Measurements from ENCODE around the gene NT5C.
A peak's percentile ranks its signal among the peaks of the same experiment; 100 is the strongest.
"Not testable (repeated sequence)": the region's sequence is repeated elsewhere in the genome, so short reads cannot be mapped to it uniquely, and the experiment has no call there.

Gene NT5C

GRCh38 chr17:75131278-75132017, at the start of gene NT5C:
NT5C (minus strand) TSS chr17:75131742; CDS start chr17:75131707, 35 bp downstream.
- DNase-seq, result peak; percentile 58

GRCh38 chr17:75181110-75181509, 49.6 kb upstream of the NT5C start:
- no peak for DNase-seq

GRCh38 chr17:75178453-75178852, 46.9 kb upstream of the NT5C start:
- no peak for DNase-seq

DNA sequence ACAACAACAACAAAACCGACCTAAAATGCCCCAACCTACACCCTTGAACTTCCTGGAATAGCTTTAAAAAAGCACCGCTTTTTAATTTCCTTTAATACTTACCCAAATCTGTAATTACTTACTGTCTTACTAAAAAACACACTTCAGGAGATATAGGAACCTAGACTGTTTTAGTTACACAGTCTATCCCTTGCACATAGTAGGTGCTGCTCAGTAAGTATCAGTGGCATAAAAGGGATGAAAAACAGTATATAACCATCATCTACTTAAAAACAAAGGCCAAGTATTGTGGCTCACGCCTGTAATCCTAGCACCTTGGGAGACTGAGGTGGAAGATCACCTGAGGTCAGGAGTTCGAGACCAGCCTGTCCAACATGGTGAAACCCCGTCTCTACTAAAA, 45.1 kb upstream of the NT5C start:
- DNase-seq, result no peak

GRCh38 chr17:75174996-75175395, 43.5 kb upstream of the NT5C start:
- no peak for DNase-seq

- no peak for DNase-seq
Measured at GRCh38 chr17:75173526-75173925, 42.0 kb upstream of the NT5C start.

GRCh38 chr17:75168998-75169397, 37.5 kb upstream of the NT5C start:
- DNase-seq, result no peak

DNA sequence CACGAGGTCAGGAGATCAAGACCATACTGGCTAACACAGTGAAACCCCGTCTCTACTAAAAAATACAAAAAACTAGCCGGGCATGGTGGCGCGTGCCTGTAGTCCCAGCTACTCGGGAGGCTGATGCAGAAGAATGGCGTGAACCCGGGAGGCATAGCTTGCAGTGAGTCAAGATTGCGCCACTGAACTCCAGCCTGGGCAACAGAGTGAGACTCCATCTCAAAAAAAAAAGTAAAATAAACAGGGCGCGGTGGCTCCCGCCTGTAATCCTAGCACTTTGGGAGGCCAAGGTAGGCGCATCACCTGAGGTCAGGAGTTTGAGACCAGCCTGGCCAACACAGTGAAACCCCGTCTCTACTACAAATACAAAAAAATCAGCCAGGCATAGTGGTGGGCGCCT, 33.1 kb upstream of the NT5C start:
- not testable (repeated sequence) for DNase-seq

DNA sequence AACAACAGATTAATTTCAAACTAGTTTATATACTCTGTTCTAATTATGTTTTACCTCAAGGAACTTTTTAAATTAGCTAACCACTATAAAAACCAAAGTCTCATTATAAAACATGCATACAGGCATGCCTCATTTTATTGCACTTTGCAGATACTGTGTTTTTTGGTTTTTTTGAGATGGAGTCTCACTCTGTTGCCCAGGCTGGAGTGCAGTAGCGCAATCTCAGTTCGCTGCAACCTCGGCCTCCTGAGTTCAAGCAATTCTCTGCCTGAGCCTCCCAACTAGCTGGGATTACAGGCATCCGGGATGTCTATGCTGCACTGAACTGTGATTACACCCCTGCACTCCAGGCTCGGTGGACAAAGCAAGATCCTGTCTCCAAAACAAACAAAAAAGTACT, 31.5 kb upstream of the NT5C start:
- no peak for DNase-seq

DNA sequence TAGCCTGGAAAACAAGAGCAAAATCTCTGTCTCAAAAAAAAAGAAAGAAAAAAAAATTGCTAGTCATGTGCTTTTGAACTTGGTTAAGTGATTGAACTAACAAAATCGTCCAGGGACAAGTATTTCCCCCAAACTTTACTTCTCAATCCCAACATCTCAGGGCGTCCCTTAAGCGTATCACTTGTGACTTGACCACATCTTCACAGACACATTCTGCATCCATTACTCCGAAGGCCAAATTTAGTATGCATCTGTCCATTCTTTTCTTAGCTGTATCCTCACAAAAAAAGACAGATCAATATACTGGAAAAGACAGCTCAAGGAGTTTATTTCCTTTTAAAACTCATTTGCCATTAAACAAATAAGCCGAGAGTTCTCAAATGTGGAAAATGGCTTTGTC, 28.7 kb upstream of the NT5C start:
- DNase-seq, result no peak

DNA sequence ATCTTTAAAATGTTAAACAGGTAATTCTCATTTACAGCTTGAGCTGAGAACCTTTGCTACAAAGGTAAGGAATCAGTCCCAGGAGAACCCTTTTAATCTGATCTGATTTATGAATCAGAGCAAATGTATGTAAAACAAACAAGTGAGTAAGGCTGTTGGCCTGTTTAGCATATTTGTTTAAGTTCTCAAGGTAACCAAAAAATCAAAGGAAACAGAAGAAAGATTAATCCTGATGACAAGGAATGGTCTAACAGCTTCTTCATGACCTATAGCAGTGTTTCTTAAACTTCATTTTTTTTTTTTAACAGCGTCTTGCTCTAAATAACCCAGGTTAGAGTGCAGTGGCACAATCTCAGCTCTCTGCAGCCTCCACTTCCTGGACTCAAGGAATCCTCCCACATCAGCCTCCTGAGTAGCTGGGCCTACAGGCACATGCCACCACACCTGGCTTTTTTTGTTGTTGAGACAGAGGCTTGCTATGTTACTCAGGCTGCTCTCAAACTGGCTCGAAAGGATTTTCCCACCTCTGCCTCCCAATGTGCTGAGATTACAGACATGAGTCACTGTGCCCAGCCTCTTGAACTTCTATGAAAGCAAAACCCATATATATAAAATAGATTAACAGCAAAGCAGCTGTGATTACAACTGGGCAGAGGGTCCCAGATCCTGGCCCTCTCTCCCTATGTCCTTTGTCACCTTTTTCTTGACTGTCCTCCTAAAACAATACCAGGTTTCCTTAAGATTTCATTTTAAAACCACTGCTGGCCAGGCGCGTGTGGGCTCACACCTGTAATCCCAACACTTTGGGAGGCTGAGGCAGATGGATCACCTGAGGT, 27.9 kb upstream of the NT5C start:
- no peak for DNase-seq

DNA sequence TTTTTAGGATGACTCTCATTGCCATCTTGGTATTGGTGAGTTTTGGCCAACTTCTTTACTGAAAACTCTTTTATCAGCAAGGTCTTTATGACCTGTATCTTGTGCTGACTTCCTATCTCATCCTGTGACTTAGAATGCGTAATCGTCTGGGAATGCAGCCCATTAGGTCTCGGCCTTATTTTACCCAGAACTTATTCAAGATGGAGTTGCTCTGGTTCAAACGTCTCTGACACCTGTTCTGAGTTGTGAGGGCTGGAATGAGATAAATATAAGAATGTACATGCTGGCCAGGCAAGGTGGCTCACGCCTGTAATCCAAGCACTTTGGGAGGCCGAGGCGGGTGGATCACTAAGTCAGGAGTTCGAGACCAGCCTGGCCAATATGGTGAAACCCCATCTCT, 26.9 kb upstream of the NT5C start:
- not testable (repeated sequence) for DNase-seq

DNA sequence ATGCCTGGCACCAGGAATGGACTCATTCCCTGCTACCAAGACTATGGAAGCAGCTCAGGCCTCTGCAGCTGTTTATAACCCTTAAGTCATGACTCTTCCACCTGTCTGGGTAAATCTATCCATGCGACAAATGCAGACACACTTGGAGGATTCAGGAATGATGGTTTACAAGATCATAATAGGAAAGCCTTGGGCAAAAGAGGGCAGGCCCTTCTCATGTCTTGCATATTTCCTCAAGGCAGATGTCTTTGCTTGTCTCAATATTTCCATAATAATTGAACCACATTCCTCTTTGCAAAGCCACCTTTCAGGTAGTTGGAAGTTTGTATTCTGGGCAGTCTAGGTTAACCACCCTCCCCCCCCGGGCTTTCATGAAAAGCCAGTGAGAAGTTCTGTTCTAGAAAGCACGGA, 23.7 kb upstream of the NT5C start:
- DNase-seq, result no peak

DNA sequence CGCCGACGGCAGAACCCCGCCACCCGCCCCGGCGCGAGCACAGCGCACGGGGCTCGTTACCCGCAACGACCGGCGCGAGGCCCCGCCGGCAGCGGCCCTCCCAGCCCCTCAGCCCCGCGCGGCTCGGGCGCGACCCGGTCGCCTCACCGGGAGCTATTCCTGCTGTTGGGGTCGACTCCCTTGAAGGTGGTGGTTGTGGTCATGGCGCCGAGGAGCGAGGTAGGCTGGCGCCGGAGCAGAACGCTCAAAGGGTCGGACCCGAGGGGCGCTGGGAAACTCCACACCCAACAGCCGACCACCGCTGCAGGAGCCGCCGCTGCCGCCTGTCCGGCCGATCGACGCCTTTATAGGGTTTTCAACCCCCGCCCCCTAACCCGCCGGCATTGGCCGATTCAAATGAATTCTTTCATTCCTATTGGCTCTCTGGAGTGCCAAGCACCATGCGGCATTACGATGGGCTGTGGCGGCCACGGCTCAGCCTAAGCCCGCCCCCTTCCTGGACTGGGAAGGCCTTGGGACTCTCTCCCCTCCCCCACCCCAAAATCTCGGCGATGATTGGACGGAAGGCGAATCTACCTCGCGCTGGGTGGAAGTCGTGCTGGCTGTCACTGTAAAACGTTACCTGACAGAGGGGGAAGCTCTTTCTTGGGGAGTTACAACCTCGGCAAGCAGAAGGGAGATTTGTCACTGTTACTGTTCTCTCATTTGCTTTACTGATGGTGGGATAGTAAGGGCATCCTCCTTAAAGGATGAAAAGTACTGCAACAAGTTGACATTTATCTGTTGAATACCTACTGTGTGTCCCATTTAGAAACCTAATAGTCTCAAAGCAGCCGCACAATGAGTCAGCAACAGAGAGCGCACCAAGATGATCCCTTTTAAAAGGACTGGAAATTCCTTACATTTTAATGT, 22.9 kb upstream of the NT5C start, which contains the start of gene JPT1:
TSS of gene JPT1 (minus strand) at position 318 of the 912 bp plus-strand sequence. CDS start at position 203, 115 bp downstream.
- peak; percentile 99 for DNase-seq

- no peak for DNase-seq
Measured at GRCh38 chr17:75153780-75154194, 22.2 kb upstream of the NT5C start.

DNA sequence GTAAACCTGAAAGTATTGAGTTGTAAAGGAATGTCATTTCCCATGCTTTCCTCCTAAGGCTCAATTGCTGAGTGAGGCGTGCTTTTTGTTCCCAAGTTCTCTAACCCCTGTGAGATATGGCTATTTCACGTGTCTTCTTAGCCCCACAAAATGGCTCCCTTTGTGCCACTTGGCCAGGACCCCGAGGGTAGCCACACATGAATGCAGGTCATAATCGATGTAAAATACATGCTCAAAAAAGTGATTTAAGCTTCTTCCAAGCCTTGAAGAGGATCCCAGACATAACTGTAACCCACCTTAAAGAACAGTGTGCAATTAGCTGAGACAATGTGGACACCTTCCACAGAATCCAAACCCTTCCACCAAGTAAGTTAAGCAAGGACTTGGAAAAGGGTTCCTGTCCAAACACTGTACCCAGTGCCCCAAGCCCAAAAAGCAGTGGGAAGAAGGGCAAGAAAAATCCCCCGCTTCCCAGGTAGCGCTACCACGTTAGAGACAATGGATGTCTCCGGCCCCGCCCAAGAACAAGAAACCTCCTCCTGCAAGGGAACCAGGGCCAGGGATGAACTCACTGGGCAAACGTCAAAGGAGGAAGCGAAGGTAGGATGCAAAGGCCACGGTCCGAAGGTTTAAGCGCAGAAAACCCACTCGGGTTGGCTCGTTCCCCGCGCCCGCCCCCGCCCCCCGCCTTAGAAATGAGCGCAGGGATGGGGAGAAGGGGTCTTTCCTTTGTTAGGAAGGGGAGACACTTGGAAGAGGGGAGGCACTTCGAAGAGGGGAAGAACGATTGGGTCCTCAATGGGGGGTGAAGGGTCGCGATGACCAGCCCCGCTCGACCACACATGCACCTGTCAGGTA, 21.6 kb upstream of the NT5C start:
- DNase-seq, result peak; percentile 19

DNA sequence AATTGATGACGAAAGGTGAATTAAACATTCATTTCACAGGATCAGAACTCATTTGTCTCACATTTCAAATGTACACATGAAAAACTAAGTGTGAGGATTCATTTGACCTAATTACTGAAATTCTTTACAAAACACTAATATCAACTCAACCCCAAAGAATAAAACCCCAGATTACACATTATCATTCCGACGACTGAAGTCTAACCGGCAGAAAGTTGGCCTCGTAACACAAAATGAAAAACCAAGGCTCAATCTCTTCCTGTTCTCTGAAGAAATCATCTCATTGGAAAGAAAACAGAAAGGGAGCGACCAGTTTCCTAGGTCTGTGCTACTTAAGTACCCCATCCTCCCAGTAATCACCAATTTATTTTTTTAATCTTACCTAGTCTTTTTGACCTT, 21.0 kb upstream of the NT5C start:
- no peak for DNase-seq

GRCh38 chr17:75151930-75152329, 20.4 kb upstream of the NT5C start:
- peak; percentile 39 for DNase-seq

- no peak for DNase-seq
Measured at GRCh38 chr17:75147878-75148546, 16.5 kb upstream of the NT5C start.

- DNase-seq, result no peak
Measured at GRCh38 chr17:75146592-75146991, 15.1 kb upstream of the NT5C start.

- DNase-seq, result no peak
Measured at GRCh38 chr17:75144816-75145512, 13.4 kb upstream of the NT5C start.

Data from CD4-positive, alpha-beta T cell treated with Interleukin-17A for 1 hour (primary cell).